Activated CD8-positive, alpha-beta memory T cell treated with anti-CD3 and anti-CD28 coated beads, Interleukin-2, amount 50 U/mL, for 4 hours (primary cell): Measurements from ENCODE around the gene TSGA10IP.

ENCODE experiments used
- DNase-seq: peaks from one replicate; pipeline ENCODE4 v3.0.0-alpha.2; 2020

TSGA10IP gene

DNA sequence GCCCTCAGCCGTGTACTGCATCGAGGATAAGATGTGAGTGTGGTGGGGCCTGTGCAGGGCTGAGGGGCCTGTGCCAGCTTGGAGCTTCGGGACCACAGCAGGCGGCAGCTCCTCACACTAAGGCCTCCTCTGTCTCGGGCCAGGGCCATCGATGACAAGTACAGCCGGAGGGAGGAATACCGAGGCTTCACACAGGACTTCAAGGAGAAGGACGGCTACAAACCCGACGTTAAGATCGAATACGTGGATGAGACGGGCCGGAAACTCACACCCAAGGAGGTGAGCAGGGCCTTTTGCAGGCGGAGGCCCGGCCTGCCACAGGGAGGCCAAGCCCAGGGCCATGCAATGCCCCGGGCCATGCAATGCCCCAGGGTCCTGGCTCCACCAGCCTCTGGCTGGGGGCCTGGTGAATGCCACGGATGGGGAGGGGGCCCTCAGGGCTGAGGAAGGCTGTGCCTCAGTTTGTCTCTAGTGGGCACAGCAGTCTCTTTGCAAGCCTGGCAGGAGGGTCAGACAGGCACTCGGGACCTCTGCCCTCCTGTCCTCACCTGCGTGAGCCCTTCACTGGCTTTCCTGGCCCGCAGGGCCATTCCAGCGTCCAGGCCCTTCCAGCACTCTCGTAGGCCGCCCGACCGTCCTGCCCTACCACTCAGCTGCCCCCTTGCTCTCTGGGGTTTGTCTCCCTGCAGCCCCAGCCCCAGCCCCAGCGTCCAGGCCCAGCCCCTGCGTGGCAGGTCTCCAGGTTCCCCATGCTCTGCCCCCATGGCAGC lies 32.5 kb downstream of the TSGA10IP start:
- no peak for DNase-seq

GRCh38 chr11:65978391-65979238 lies 33.3 kb downstream of the TSGA10IP start:
- DNase-seq: no peak

GRCh38 chr11:65979261-65979759 lies 34.0 kb downstream of the TSGA10IP start:
- DNase-seq: no peak

GRCh38 chr11:65981101-65981740 lies 35.9 kb downstream of the TSGA10IP start:
- no peak for DNase-seq

GRCh38 chr11:65981972-65982823 lies 36.9 kb downstream of the TSGA10IP start:
- DNase-seq: no peak

GRCh38 chr11:65982824-65983588 lies 37.7 kb downstream of the TSGA10IP start:
- DNase-seq: no peak

GRCh38 chr11:65983589-65983987 lies 38.3 kb downstream of the TSGA10IP start:
- no peak for DNase-seq

DNA sequence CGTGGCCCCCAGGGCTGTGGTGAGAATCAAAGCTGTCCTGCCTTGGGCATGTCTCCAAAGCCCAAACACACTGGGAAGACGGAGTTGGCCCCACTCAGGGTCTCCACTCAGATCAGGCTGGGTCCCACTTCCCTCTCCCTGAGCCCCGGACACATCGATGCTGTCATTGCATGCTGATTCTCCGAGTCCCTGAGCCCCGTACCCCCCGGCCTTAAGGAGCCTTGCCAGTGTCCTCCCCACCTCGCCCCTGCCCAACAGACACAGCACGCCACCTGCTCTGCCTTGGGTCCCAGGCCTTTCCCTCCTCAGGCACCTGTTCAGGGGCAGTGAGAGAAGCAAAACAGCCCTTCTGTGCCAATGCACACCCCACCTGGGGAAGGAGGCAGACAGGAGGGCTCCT lies 42.1 kb downstream of the TSGA10IP start:
- DNase-seq: no peak

- peak; percentile 90 for DNase-seq
Observed at GRCh38 chr11:65988791-65989592, 43.7 kb downstream of the TSGA10IP start.

GRCh38 chr11:65992056-65992455 lies 46.8 kb downstream of the TSGA10IP start:
- DNase-seq: no peak

- DNase-seq: no peak
Observed at GRCh38 chr11:65997286-65997685, 52.0 kb downstream of the TSGA10IP start.

DNA sequence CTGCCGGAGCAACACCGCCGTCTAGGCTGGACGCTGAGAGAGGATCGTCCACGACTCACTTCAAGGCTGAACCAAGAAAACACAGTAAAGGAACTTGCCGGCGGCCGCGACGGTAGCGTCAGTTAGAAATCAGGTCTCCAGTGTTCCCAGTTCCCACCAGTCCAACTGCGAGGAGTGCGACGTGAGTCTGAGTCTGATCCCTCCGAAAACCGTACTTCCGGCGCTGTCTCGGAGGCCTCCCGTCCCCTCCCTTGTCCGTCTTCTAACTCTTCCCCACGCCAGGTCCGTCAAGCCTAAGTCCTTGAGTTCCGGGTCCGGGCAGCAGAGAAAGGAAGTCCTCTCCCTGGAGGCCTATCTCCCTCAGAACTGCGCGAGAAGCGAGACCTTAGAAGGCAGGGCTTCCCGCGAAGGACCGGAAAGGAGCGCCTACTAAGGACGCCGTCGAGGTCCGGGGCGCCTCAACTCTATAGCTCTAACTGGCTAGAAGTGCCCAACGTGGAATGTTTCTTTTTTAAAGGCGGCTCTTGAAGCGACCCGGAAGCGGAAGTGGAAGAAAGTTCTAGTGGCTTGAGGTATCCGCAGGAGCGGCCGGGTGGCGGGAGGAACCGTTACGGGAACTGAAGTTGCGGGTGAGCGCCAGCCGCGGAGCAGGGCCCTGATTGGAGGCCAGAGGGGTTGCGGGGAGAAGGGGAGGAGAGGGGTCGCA lies 56.8 kb downstream of the TSGA10IP start, which contains the start of the genes BANF1 and EIF1AD:
TSS of gene BANF1 (plus strand) at position 562 of the 706 bp plus-strand sequence. CDS start 748 bp downstream, outside the sequence.
TSS of gene EIF1AD (minus strand) at position 216 of the 706 bp plus-strand sequence. CDS start 1,768 bp downstream, outside the sequence.
- peak; percentile 86 for DNase-seq

GRCh38 chr11:66002648-66003225 lies 57.5 kb downstream of the TSGA10IP start:
- DNase-seq: peak; percentile 76

GRCh38 chr11:66003291-66003690 lies 58.0 kb downstream of the TSGA10IP start:
- no peak for DNase-seq

DNA sequence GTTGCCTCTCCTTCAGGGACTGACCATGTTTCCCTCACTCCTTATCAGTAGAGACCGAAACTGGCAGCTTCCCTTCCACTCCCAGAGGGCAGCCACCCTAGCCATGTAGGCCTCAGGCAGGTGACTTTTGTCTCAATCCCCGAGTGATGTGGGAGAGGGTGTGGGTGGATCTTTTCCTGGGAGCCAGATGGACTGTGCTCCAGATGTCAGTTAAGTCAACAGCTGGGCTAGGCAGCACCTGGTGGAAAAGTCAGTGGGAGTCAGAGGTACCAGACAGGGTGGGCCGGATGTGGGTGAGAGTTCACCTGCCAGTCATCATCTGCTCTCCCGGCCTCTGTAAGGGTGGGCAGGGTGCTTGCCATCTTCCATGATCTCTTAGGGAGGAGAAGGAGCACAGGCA lies 58.9 kb downstream of the TSGA10IP start:
- no peak for DNase-seq

GRCh38 chr11:66006134-66006890 lies 61.0 kb downstream of the TSGA10IP start:
- DNase-seq: no peak

- DNase-seq: no peak
Observed at GRCh38 chr11:66006891-66007176, 61.6 kb downstream of the TSGA10IP start.

GRCh38 chr11:66007201-66007634 lies 61.9 kb downstream of the TSGA10IP start:
- DNase-seq: no peak

DNA sequence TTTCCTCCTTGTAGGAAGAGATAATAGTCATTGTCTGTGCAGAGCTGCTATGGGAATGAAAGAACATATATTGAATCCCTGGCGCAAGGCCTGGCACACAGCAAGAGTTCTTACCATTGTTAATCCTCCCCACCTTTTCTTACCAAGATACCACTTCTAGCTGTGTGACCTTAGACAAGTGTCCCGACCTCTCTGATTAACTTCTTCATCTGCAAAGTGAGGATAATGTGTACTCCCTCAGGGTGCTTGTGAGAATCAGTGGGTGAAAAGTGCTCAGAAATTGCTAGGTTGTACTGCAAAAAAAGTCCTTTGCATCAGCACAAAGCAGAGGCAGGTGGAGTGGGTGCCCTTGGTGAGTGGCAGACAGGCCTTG lies 62.8 kb downstream of the TSGA10IP start:
- DNase-seq: no peak
